Activated CD4-positive, CD25-positive, alpha-beta regulatory T cell treated with anti-CD3 and anti-CD28 coated beads, Interleukin-2, amount 50 U/mL, for 16 hours (primary cell): Measurements from ENCODE around the gene ACE2.

Experiments used
- DNase-seq: peaks from one replicate; pipeline ENCODE4 v3.0.0-alpha.2; 2020; ENCODE audit warnings: low read depth, low spot score

The ACE2 gene

DNA sequence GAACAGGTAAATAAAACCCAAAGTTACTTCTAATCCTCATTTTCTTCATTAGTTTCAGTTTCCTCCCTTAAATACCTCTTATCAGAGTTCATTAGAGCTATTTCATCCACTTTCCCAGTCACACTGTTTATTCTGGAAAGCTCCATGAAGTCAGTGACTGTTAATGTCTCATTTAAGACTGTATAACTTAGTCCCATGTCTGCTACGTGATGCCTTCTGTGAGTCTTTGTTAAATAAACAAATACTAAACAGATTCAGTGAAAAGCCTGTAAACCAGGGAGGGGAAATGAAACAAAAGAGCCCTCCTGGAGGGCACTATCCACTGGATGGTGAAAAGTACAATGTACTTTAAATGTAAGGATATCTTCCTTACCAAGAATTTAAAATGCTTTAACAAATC is 24.7 kb downstream of the ACE2 start:
- DNase-seq, result no peak

DNA sequence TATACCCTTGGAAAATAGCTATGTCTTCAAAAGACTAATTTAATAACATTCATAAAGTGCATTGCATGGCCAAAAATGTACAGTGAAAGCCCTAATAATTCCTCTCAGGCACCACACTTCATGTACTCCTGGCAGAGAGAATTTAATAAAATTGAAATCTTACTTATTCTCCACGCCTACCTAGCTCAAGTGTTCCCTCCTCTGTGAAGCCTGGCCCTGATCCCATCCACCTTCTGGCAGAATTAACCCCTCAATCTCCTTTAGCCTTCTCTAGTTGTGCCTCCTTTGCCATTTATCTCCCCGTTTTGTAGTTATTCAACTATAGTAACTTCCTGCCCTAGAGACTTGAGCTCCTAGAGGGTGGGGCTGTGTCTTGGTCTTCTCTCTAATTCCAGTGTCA is 26.7 kb downstream of the ACE2 start:
- no peak for DNase-seq

DNA sequence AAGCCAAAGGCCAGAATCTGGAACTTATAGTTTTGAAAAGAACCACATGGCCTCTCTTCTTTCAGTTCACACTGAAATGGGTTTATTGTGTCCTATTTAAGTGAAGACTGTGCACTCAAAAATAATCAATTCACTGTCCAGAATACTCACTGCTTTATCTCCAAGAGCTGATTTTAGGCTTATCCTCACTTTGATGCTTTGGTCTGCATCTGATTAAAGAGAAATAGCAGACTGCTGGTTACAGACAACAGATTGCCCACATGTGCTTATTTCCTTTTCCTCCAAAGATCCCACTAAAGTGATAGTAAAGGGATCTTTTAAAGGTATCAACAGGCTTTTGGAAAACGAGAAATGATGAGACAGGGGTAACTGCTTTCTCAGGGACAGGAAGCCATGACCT is 30.6 kb downstream of the ACE2 start:
- no peak for DNase-seq

DNA sequence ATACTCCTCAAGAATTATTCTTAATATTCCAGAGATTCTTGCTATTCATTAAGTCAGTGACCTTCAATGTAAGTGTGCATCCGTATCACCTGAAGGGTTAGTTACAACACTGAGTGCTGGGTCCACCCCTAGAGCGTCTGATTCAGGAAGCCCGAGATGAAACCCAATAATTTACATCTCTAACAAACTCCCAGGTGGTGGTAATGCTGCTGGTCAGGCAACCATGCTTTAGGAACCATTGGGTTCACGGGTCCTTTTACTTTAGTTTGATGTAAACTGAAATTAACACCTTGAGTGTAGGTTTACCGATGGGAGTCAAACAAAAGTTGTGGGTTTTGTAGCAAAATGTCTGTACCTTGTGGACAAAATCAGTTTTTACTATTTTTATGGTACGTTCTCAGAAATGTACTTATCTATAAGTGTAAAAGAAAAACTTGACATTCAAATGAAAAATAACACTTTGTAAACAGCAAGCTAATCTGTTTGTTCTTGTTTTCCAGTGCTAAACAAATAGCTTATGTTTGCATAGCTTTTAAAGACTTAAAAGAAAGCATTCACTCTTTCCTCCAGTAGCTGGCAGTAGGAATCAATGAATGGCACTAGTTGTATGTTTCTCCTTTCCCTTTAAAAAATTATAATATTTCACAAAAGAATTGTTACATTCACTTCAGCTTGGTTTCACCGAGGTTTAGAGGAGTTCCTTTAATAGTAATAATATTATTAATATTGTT is 32.7 kb downstream of the ACE2 start:
- no peak for DNase-seq

DNA sequence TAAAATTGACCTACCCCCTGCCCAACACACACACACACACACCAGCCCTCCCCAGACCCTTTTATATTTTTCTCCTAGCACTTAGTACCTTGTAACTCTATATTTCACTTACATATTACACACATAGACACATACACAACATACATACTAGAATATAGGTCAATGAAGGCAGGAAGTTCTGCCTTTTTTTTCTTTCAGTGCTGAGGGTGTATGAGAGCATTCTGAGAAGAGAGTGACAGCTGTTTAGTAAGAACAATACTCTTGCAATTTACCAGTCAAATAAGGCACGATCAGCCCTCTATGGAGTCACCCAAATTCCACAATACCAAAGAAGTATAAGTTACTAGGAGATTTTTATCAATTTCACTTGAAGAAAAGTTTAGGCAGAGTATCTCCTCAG is 33.5 kb downstream of the ACE2 start:
- DNase-seq, result no peak

DNA sequence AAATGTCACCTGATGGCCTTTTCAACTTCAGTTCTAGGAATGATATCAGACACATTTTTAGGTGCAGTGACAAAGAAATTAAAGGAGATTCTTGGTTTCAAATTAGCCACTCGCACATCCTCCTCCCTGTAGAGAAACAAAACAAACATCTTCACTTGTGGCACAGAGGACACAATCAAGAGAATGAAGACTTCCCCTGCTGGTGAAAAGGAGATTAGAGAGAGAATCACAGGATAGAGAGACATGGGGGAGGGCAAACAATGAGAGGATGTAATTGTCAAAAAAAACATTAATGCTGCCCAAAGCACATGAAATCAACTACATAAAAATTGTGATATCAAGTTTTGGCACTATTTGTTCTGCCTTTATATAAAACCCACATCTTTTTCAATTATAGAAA is 34.5 kb downstream of the ACE2 start:
- DNase-seq, result no peak

DNA sequence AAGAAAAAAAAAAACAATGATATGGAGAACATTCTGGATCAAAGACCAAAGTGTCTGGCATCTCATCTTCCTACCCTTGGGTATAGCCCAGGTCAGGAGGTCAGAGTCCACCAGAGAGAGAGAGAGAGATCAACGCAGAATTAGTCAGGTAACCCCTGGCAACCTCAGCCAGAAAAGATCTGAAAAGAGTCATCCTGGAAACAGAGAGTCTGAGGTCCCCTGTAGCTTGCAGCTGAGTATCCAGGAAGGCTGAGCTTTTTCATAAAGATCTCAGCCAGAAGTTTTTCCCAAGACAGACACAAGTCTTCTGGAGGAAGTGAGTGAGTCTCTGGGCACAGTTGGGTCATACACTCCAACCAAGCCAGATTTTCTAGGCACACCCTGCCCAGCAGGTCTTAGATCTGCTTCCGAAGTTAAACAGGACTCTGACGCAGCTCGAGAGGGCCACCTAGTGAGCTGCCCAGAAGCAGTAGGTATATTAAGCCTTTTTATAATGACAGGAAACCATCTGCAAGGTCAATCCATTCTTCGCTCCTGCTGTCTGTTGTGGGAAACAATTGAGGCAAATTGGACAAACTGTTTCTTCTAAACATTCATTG is 35.7 kb downstream of the ACE2 start:
- DNase-seq, result no peak

DNA sequence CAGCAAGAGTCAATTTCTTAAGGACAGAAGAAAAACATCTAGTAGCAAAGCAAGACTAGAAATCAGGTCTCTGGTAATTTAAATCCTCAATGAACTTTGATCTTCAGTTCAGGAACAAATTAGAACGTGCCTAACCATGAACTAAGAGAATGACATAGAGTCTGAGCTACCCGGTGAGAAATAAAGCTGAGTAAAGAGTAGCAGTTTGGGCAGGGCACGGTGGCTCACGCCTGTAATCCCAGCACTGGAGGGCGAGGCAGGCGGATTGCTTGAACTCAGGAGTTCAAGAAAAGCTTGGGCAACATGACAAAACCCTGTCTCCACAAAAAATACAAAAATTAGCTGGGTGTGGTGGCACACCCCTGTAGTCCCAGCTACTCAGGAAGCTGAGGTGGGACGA is 37.7 kb downstream of the ACE2 start:
- no peak for DNase-seq

DNA sequence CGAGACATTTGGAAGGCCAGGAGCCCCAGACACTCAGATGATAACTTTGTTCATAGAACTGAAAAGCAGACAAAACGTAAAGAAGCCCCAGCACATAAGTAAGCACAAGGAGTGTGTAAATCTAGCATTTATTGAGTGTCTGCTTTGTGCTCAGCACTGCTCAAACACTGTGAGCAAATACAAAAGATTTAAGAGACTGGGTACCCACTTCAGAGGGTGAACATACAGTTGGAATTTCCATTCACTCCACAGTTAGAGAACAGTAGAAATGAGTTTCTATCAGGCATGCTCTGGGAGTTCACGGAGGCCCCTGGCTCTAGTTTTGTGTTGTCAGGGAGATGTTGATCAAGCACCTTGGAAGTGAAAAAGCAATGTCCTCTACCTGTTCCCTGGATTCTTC is 39.8 kb downstream of the ACE2 start:
- no peak for DNase-seq

DNA sequence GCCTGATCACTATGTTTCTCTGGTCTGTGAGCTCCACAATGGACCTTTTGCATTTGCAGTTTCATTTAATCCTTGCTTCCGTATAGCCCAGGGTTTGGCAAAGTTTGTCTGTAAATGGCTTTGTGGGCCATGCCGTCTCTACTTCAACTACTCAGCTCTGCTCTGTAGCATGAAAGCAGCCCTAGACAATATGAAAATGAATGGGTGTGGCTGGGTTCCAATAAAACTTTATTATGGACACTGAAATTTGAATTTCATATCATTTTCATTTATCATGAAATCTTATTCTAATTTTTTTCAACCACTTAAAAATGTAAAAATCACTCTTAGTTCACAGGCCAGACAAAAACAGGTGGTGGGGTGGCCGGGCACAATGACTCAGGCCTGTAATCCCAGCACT is 41.5 kb downstream of the ACE2 start:
- no peak for DNase-seq

DNA sequence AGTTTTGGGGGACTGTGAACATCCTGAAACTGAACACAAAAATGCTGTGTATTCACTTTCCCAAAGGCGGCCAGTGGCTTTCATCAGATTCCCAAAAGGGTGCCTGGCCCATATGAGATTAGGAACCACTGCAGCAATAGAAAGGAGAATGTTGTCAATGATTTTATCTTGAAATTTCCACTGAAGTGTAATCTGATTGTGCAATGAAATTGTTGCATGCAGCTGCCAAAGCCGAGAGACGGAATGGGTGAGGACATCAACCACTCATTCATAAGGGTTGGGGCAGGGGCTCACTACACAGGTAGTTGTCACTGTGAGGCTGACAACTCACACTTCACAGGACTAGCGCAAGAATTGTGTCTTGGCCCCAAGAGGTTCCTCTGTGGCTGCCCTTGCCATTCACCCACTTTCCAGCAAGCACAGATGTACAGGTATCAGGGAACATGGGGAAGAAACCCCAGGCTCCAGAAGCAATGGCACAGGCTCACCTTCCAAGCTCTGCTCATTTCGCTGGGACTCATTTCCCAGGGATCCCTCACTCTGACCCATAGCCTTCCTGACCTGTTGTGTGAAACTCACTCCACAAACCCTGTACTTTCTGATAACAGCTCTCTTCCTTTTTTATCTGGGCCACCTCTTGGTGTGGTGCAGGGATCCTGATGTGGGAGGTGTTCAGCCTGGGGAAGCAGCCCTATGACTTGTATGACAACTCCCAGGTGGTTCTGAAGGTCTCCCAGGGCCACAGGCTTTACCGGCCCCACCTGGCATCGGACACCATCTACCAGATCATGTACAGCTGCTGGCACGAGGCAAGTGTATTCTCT is 51.4 kb downstream of the ACE2 start:
- DNase-seq, result no peak

DNA sequence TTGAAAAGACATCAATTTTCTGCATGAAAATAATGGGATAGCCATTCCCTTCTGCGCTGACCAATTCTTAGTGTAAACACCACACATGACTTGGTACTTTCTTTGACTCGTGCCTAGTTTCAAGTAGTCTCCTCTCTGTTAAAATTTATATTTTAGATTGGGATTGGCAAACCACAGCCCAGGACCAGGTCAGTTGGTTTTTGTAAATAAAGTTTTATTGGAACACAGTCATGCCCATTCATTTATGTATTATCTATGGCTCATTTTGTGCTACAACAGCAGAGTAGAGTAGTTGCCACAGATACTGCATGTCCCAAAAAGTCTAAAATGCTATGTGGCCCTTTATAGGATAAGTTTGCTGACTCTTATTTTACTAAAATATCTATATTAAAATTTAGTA is 53.4 kb downstream of the ACE2 start:
- DNase-seq, result no peak

DNA sequence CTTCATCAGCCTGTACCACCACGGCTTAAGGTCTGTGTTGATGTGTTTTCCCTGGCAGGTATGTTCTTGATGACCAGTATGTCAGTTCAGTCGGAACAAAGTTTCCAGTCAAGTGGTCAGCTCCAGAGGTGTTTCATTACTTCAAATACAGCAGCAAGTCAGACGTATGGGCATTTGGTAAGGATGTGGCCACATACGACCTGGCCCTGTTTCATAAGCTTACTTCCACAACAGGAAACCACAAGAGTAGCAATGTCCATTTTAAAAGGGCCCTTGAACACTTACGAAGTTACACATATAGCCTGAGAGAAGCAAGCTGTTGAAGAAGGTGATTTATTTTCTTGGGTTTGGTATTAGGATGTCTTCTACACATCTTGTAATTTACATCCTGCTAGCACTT is 54.0 kb downstream of the ACE2 start:
- DNase-seq, result no peak

DNA sequence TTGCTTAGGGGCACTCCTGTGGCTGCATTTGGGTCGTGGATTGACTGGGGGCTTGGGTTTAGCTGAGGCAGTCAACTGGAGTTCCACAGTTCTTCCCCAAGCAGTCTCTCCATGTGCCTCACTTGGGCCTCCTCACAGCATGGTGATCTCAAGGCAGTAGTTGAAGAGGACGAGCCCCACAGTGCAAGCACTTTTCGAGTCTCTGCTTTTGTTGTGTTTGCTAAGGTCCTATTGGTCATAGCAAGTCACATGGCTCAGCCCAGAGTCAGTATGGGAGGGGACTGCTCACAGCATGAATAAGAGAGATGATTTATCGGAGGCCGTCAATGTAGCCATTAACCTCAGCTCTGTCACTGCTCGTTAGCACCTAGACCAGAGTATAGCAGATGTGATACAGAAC is 70.4 kb downstream of the ACE2 start:
- DNase-seq, result no peak

DNA sequence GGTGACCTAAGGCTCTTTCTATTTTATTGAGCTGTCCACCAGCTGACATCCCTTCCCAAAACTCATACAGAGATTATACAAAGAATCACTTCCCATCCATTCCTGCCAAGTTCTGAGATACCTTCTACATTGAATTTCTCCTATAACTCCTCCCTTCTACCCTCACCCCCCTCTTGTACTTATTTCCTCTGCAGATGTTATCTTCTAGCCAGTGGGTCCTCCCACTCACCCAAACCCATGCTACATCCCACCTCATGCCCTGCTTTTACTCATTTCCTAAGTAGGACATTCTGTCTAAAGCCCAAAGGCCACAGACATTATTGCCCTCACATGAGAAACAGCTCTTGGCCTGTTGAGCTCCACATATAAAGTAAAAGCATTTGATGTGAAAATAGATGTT is 71.6 kb downstream of the ACE2 start:
- DNase-seq, result no peak

DNA sequence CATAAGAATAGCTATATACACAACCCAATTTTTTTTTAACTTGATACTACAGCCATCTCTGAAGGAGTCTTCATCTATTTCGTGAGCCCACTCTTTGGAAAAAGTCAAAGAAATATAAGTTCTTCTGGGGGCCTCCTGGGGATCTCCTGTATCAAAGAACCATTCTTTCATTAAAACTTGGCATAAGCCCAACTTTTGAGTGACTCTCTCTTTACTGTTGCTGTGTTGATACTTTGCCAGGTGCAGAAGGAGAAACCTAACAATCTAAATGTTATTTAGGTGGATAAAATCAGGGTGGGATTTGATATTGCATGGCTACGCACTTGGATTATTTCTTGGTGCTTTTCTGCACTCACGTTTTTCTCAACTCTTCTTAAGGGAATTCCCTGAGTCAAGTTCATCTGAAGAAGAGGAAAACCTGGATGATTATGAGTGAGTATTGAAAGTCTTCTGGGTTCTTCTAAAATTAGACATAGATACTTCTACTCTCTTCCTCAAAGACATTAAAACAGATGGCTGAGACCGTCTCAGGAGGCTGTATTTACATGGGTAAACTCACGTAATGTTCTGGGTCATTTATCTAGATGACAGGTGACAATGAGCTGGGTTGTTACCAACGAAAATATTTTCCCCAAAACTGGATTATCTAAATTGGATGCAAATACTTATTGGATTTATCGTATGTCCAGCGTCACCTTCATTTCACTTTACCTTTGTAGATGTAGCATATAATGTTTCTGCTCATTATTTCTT is 74.9 kb downstream of the ACE2 start:
- no peak for DNase-seq

DNA sequence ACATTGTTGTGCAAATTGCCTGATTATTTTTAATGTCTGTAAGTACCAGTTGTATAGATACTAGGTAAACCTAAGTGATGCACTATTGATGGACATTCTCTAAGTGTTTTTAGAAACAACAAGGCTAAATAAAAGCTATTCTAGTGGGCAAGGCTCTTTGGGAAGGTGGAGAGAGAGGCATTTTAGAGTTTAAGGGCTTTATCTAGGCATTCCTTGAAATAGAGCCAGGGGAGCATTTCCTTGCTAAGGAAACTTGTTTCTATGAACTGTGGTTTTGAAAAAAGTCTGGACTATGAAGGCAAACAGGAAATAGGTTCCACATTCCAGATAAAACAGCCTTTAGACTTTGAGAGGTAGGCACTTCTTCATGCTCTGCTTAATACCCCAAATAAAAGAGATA is 76.3 kb downstream of the ACE2 start:
- no peak for DNase-seq

DNA sequence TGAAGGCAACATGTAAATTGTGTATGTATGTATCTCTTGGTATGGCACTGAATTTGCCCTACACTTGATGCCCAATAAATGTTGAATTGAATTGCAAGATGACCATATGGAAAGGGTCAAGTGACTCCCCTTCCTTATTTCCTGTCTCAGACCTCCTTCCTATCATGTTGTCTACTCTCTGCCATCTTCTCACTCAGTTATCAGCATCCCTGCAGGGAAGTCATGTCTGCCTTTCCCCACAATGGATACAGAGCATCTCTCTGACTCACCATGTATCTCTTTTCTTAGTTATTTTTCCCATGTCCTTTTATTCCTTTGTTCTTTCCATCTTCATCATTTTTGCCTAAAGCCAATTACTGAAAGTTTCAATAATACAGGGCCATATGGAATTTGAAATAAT is 77.7 kb downstream of the ACE2 start:
- no peak for DNase-seq

DNA sequence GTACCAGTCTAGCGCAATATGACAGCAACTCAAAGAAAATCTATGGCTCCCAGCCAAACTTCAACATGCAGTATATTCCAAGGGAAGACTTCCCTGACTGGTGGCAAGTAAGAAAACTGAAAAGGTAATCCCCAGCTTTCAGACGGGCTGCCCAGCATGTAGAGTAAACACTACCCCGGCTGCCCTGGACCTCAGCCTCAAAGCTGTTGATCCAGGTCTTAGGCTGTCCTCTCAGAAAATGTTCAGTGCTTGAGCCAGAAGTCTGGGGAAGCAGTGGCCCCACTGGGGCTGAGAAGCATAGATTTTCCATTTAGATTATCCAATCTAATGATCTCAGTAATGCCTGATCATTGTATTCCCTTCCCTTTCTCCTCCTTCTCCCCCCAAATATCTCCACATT is 78.3 kb downstream of the ACE2 start:
- DNase-seq, result no peak

DNA sequence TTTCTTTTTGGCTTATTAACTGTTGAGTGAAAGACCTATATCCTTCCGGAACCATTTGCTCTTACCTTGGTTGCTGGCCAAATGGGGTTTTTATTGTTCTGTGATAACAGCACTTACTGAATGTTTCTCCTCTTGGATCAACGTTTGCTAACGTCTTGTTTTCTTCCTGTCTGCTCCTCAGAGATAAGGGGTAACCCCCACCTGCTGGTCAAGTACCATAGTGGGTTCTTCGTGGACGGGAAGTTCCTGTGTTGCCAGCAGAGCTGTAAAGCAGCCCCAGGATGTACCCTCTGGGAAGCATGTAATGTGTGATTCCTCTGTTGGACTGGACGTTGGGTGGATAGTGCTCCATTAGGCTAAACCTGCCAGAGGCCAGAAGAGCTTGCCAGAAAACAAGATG is 84.8 kb downstream of the ACE2 start:
- DNase-seq, result no peak

DNA sequence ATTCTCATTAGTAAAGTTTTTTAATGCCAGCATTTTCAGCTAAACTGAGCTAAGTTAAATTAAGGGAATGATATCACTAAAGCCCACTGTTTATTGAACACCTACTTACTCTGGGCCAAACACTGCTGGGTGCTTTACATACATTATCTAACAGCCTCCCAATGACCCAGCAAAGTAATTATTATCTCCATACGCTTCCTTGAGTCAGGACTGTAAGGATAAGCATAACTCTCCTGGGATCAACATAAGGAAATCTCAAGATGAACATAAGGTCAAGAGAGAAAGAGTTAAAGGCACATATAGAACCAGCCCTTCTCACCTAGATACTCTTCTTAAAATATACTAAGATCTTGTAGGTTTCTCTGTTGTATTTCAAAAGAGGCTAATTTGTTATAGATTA is 86.5 kb downstream of the ACE2 start:
- DNase-seq, result no peak

DNA sequence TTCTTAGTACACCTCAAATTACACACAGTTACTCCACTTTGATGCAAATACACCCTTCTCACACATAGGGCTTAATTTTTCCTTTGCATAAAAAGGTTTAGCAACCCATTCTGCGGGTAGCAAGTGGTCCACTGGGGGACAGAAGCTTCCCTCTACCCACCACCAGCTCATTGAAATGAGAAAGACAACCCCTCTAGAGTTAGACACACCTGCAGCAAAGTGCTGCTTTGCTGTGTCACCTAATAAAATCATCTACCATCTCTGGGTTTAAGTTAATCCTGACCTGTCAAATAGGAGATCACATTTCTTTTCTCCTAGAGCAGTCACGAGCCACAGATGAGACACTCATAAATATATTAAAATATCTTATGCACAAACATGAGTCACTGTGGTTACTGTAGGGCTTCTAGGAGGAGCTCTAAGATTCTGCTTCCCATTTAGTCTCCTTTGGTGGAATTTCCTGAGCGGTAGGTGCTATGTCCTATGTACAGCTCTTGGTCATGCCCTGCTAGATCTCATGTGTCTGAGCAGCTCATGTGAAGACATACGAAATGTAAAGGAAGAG is 88.3 kb downstream of the ACE2 start:
- DNase-seq, result no peak
